HG03439 (cell line): ENCODE measurements around the gene SLC39A2.
"Not testable (repeated sequence)": the region's sequence is repeated elsewhere in the genome, so short reads cannot be mapped to it uniquely, and the experiment has no call there.

ENCODE experiments used
- ATAC-seq: cut with Tn5 transposase; IDR thresholded peaks from one replicate; pipeline ENCODE4 v1.9.1; 2021; ENCODE audit warnings: mild to moderate bottlenecking, moderate library complexity; ENCODE audit not compliant: unreplicated experiment

The SLC39A2 gene

DNA sequence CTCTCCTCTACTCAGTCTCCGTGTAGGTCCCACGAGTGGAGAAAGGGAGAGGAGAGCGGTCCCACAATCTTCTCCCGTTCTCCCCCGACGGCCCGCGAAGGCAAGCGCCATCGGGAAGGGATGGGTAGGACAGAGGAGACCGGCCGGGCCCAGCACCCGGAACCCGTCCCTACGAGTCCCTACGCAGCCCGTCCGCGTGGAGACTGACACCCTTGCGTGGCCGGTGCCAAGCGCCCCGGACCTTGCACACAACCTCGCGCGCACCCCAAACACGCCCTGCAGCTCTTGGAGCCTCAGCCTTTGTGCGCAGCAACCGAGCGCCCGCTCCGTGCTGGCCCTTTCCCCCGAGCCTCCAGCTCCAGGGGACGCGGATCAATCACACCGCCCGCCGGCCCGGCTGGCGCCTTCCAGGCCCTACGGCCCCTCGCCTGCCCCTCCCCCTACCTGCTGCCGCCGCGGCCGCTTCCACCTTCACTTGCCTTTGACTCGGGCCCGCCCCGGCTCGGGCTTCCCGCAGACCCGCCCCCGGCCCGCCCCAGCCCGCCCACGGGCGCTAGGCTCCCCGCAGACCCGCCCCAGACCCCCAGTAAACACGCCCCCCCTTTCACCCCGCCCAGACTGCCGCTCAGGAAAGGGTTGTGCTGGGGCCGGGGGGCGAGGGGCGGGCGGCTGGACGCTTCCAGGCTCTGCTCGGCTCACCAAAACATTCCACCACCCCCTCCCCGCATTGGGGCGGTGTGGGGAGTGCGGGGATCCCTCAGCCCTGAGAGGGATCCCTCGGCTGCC lies 25.7 kb downstream of the SLC39A2 start, which contains the start of gene NDRG2:
Gene NDRG2, minus strand, starts transcription at position 477 of the 786 bp plus-strand sequence. CDS start 1,746 bp downstream, outside the sequence.
- ATAC-seq, result no peak

DNA sequence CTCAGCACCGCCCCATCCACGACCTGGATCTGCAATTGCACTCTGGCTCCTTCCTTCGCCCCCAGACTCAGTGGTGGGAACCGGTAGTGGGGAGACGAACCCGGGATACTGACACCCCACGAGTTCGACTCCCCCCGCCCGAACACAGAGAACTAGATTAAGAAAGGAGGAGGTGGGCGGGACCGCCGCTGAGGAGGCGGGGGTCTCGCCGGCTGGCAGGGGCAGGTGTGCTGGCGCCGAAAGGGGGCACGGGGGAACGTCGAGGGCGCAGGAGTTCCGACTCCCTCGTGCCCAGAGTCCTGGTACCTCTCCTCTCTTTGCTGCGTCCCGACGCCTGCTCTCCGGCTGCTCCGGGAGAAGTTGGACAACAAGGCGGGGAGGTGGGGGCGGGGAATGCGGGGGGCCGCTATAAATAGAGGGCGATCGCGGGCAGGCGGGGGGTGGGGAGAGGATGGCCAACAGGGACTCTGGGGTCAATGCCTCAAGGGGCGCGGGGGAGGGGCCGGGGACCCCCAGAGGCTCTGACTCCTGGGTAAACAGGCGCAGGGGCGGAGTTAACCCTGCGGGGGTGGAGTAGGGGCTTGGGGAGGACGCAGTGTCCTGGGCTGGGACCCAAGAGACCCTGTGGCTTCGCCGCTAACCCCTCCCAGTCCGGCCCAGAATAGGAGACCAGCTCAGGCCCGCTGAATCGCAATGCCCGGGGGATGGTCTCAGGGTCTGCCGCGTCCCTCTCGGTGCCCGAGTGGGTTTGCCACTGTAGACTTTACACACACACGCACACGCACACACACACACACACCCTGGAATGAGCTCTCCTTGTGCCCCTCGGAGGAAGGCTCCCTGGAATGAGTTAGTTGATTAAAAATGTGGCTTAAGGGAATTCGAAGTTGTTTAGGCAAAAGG lies 26.5 kb downstream of the SLC39A2 start:
- no peak for ATAC-seq

DNA sequence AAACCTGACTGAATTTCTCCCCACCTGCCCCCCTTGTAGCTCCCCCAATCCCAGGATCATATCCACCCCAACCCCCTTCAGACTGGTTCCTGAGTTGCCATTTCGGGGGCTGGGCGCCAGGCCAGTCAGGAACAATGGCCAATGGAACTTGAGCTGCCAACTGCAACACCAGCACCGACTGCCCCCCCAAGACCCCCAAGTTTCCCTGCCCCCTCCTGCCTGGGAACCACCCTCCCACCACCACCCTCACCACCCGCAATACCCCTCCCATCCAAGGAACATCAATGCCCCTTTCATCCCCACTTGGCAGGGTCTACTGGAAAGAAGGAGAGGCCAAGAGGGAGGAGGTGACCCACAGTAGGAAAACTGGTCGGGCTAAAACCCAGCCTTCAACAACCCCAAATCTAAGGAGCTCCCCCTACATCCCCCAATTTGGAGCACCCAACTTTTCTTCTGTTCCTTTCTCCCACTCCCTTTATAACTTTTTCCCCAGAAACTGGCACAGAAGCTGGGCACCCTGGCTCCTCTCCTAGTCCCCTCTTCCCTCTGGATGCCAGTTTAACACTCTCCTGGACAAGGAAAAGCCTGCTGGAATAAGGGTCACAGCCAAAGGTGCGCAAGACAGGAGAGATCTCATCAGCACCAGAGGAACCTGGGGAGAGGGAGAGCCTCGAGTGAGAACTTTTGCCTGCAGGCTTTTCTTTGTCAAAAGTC lies 27.3 kb downstream of the SLC39A2 start:
- ATAC-seq, result no peak

DNA sequence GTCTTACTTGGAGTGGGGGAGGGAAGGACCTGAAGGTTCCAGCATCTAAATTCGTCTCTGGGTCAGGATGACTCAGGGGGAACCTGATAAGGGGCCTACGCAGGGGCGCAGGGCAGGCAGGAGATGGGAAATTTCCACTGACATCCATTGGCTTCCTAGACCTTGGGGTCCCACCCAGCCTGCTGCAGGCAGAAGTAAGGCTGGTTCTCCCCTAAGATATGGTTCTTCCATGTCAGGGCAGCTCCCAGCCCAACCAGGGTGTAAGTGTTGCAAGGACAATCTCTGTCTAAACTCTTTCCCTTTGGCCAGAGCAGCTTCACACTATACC lies 27.9 kb downstream of the SLC39A2 start:
- no peak for ATAC-seq

DNA sequence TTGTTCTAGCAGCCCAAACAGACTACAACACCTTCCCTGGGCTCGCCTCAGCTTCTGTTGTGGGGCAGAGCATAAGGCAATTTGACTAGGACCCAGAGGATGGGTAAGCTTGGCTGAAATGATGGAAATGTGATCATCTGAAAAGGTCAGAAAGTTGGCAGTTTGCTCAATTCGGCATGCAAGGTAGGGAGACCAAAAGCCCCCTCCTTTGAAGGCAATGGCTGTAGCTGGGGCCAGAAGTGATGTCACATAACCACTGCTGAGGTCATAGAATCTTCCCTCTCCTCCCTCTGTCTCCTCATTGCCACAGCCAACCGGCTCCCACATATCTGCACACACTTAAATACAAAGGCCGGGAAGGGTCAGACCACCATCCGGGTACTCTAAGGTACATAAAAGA lies 30.8 kb downstream of the SLC39A2 start, which contains the start of gene TPPP2:
Gene TPPP2, plus strand, starts transcription at position 301 of the 400 bp plus-strand sequence. CDS start 365 bp downstream, outside the sequence.
- no peak for ATAC-seq

DNA sequence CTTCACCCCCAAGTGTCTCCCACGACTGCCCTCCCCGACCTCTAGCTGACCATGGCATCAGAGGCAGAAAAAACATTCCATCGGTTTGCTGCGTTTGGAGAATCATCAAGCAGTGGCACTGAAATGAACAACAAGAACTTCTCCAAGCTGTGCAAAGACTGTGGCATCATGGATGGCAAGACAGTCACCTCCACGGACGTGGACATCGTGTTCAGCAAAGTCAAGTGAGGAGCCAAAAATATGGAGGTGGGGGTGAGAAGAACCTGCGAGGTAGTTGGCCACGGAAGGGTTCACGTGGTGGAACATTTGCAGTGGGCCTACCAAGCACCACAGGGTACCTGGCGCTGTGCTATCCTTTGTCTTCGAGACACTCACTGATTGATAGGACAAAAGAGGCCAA lies 31.4 kb downstream of the SLC39A2 start:
- ATAC-seq, result no peak

DNA sequence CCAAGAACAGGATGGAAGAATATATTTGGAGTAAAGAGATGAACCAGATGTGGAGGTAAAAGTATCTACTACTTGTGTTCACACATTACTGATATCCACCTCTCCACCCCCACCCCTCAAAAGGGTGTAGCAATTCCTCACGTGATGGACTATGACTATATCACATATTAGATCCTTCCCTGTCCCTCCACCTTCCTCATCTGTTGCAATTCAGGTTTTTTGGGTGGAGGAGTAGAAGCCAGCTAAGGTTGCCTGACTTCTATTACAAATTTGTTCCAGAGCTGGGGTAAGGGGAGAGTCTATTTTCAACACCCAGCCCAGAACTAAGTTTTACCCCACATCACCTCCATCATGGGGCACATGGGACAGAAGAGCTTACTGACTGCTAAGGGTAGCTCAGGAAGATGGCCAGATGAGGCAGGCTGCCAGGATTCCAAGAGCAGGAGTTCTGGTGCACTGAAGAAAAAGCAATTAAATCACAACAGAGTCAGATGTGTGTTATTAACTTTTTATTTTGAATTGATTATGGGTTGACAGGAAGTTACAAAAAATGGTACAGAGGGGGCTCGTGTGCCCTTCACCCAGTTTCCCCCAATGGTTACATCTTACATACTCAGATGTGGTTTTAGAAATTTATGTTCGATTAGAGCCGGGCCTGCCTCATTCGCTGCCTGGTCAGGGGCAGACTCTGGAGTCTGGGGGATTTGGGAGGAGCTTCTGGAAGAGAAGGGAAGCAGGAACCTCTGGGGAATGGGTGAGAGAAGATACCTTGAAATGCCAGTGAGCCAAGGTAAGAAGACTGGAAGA lies 33.4 kb downstream of the SLC39A2 start:
- ATAC-seq, result no peak

DNA sequence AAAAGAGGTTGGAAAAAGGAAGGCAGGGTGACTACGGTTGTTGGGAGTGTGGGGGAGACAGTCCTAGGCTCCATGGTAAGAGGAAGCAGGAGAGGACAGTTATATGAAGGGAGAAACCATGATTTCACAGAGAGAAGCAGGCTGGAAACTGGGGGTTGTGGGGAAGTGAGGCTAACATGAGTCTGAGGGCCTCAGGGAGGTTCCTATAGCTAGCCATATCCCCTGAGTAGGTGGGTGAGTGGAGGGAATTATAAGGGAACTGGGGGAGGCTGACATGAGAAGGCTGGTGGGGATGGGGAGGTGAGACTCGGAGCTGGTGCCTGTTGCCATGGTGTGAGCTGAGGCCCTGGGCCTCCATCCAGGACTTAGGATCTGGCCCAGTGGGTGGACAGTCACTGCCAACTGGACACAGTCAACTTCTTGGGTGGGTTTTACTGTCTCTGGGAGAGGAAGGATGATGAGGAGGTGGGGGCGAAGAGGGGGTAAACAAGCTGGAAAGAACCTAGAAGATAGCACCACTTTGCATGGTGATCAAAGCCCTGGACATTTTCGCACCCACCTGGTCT lies 34.1 kb downstream of the SLC39A2 start:
- no peak for ATAC-seq

DNA sequence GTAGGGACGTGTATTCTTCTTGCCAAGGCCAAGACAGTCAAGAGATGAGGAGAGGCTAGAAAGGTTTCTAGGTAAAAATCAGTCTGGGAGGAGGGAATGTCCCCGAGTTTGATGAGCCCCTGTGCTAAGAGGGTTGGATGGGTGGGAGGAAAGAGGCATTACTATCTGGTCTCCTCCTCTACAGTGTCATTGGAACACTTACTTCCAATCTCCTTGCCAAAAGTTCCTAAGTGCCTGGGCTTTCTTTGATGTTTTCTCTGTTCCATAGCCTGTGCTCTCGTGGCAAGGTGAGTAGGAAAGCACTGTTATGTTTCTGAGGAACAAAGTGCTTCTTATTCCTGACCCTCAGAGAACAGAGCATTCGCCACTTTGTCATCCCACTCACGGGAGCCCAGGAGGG lies 35.6 kb downstream of the SLC39A2 start, which contains the start of gene RNASE13:
Gene RNASE13, minus strand, starts transcription at position 101 of the 400 bp plus-strand sequence. CDS start 519 bp downstream, outside the sequence.
- ATAC-seq, result no peak

DNA sequence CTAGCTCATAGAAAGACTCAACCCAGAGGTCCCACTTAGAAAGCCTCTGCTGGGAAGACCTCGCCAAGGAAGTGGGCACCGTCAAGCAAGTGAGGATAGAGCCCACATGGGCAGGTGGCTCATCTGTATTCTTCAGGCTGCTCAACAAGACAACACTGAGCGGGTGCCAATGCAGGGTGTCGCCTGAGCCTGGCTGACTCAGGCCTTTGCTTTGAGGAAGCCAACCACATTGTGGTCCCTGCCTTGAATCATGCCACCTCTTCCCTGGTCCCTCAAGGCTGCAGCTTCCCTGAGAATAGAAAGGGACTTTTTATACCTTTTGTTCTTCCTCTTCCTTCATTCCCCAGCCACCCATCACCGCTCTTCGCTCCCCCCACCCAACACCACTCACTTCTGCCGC lies 37.7 kb downstream of the SLC39A2 start:
- no peak for ATAC-seq

DNA sequence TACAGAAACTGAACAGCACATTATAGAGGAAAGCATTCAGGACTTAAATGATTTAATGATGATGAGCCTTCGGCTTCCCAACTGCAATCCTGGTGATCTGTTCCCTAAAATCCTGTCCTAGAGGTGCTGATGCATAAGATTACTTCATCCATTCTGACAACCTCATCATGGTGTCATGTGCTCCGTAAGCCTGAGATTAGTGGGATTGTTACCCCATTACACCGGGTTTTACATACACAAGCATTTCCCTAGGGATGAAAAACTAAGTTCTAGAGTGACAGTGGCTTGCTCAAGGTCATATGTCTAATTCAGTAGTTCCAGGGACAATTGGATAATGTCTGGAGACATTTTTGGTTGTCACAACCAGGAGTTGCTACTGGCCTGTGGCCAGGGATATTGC lies 38.1 kb downstream of the SLC39A2 start:
- ATAC-seq, result no peak

DNA sequence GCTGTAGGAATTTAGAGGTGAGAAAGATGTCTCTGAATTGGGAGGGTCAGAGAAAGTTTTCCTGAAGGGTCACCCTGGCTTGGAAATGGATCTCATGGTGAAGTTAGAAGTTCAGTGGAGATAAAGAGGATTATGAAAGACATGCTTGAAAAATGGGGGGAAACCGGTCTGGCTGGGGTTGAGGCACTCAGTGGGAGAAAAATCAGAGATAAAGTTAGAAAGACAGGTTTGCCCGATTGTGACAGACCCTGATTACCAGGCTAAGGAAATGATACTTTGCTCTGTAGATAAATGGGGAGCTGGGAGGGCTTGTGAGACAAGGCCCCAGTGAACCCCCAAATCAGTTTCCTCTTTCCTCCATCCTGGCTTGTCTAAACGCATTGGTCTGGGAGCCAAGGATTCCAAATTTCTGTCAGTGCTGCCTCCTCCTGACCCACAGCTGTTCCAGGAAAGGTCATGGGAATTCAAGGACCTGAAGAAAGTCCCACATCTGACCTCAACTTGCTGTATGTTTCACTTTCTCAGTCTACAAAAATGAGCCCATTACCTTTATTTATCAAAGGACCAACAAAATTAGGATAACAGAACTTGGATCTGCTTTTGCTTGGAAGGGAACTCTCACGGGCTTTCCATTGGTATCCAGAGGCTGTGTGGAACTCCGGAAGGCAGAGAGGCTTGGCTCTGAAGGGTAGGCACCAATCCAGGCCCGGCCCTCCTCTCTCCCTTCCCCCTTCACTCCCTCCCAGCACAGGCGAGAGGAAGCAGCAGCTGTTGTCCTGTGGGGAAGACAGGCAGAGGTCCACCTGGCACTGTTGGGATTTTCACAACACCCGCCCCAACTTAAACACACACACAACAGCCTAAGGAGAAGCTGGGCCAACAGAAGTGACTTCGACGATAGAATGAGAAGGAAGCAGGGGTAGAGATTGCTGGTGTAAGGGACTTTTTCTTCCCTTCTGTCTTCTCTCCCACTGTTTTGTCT lies 39.6 kb downstream of the SLC39A2 start:
- ATAC-seq, result no peak

DNA sequence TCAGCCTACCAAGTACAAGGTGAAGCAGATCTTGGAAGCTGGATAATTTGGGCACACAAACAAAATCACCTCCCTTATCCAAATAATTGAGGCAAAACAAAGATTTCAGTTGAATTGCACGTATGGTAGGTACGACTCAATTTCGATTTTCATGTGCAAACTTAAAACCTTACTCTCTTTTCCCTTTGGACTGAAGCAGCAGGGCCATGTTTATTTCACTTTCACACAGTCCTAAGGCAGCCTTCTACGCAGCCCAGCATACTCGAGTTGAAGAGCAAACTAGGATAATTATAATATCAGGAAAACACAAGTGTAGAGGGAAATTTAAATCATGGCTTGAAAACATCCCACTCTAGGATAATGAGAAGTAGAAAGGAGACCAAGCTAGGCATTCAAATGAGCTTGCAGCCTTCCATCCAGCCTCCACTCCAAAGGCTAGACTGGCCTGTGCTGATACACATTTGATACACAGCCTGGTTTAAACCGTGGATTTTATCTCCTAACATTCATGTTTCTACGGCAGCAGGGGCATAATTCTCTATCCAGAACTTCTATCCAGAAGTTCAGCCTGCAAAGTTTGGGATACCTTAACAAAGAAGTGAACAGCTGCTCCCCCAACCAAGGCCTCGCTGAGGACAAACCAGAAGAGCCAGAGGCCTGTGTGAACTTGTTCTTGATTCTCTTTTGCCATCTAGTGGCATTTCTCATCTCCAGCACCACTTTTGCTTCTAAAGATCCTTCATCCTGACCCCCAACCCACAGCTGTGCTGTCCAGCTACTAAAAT lies 40.7 kb downstream of the SLC39A2 start:
- ATAC-seq, result no peak

DNA sequence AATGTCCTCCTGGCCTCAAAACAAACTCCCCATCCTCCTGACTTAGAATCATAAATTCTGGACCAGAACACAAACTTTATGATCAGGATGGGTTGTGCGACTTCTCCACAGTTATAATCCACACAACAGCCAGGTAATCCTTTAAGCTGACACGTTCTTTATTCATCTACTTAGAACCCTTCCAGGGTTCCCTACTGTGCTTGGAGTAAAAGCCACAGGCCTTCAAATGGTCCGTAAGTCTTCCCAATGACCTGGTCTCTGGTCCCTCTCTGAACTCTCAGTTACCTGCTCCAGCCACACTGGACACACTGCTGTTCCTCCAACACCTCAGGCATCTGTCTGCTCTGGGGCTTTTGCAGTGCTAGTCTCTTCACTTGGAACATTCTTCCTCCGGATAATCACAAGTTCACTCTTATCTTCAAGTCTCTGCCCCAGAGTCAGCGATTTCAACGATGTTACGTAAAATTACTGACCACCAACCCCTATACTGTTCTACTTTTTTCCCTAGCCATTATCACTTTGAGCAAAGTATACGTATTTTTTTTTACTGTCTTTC lies 41.4 kb downstream of the SLC39A2 start:
- no peak for ATAC-seq

DNA sequence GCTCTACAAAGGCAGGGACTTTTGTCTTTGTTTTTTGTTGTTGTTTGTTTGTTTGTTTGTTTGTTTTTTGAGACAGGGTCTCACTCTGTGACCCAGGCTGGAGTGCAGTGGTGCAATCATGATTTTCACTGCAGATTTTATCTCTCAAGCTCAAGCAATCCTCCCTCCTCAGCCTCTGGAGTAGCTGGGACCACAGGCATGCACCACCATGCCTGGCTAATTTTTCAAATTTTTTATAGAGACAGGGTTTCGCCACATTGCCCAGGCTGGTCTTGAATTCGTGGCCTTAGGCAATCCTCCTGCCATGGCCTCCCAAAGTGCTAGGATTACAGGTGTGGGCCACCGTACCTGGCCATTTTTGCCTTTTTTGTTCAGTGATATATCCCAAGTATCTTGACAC lies 41.8 kb downstream of the SLC39A2 start:
- not testable (repeated sequence) for ATAC-seq

DNA sequence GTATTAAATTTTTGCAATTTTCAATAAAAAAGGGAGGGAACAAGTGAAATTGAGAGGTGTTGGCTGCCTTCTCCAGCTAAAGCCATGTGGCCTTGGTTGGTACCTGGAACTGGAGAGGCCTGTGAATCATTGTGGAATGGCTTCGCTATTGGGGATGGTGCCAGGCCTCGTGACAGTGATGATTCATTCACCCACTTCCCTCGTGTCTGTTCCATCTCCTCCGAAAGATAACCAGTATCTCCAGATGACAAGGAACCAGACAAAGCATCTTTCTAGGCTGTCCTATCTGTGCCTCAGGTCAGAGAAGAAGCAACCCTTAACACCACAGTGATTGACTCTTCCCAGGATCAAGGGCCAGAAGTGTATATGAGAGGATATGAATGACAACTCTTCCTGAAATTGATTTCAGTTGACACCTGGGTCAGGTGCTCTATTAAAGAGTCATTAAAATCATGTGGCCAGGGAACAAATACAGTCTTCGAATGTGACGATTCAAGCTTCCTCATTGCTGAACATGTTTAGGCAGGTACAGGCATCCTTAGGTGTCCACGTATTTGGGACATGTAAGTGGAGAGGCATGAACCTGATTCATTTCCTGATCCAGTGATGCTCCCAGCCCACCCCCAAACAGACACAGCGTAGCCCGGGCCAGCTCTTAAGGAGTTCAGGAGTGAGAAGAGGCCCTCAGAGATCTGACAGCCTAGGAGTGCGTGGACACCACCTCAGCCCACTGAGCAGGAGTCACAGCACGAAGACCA lies 42.8 kb downstream of the SLC39A2 start, which contains the start of gene RNASE7:
Gene RNASE7, plus strand, starts transcription at position 687 of the 758 bp plus-strand sequence. CDS start 631 bp downstream, outside the sequence.
- no peak for ATAC-seq

DNA sequence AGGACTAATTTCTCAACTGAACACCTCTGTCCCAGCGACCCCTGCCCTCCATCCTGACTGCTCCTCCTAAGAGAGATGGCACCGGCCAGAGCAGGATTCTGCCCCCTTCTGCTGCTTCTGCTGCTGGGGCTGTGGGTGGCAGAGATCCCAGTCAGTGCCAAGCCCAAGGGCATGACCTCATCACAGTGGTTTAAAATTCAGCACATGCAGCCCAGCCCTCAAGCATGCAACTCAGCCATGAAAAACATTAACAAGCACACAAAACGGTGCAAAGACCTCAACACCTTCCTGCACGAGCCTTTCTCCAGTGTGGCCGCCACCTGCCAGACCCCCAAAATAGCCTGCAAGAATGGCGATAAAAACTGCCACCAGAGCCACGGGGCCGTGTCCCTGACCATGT lies 43.8 kb downstream of the SLC39A2 start:
- no peak for ATAC-seq
